ENCODE measurements around the gene ABCB9.
A peak's percentile ranks its signal among the peaks of the same experiment; 100 is the strongest.

The ABCB9 gene

DNA sequence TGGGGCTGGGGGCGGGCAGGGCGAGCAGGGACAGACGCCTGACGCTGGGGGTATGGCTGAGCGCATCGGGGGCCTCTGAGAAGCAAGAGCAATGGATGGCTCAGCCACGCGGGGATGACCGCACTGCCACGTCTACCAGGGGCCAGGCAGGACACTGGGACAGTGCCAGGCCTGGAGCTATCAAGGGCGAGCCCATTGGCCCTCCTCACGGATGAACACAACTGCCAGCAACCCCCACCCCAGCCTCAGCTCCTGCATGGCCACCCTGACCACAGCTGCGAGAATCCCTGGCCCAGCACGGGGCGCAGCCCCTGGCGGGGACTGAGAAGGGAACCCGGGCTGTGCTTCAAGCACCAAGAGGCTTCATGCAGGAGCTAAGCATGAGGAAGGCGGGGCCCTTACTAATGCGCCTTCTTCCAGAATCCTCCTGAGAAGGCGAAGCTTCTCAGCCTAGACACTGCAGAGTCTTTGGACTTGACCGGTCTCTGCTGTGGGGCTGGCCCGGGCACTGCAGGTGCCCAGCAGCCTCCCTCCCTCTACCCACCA is 23.7 kb upstream of the ABCB9 start:
- TF ChIP-seq POU2F2 (IDR thresholded peaks at IDR 0.05; ENCODE audit: low read depth, low read length) (no peak), POLR2AphosphoS5 (IDR thresholded peaks at IDR 0.05; ENCODE audit: low read depth, low read length) (no peak), PAX5 (IDR thresholded peaks at IDR 0.05; ENCODE audit: insufficient read depth, low read length, severe bottlenecking) (no peak), TAF1 (IDR thresholded peaks at IDR 0.05; ENCODE audit: low read depth, low read length) (no peak), SPI1 (IDR thresholded peaks at IDR 0.05; ENCODE audit: low read depth, low read length) (no peak), POLR2A (IDR thresholded peaks at IDR 0.05; ENCODE audit: low read depth, low read length) (no peak)
- FAIRE-seq (no peak), DNase-seq (ENCODE audit: insufficient read length, low spot score) (no peak)

DNA sequence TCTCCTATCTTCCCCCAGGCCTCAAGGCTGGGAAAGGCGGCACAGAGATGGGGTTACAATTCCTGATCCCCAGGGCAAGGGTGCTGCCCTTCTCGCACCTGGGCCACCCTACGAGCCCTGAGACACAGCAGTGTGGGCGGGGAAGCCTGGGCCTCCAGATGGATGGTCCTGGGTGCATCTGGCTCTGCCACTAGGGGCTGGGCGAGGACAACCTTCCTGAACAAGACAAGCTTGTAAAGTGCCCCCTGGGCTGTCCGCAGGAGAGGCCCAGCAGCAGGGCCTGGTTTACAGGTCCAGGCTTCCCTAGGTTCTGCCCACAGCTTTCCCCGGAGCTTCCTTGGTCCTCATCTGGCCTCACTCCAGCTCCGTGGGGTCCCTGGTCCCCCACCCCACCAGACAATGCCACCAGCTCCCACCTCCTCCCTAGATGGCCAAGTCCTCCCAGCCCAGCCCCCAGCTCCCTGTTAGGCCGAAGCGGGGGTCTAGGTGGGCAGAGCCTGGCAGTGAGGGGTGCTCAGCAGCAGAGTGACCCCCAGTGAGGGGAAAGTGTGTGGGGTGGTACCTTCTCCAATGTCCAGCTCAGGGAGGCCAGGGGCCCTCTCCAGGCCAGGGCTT is 23.1 kb upstream of the ABCB9 start:
- no peak for DNase-seq (ENCODE audit: insufficient read length, low spot score)
- TF ChIP-seq POU2F2 (IDR thresholded peaks at IDR 0.05; ENCODE audit: low read depth, low read length) (no peak), POLR2AphosphoS5 (IDR thresholded peaks at IDR 0.05; ENCODE audit: low read depth, low read length) (no peak), TAF1 (IDR thresholded peaks at IDR 0.05; ENCODE audit: low read depth, low read length) (no peak), POLR2A (IDR thresholded peaks at IDR 0.05; ENCODE audit: low read depth, low read length) (no peak), SPI1 (IDR thresholded peaks at IDR 0.05; ENCODE audit: low read depth, low read length) (no peak), PAX5 (IDR thresholded peaks at IDR 0.05; ENCODE audit: insufficient read depth, low read length, severe bottlenecking) (no peak)
- FAIRE-seq: no peak

DNA sequence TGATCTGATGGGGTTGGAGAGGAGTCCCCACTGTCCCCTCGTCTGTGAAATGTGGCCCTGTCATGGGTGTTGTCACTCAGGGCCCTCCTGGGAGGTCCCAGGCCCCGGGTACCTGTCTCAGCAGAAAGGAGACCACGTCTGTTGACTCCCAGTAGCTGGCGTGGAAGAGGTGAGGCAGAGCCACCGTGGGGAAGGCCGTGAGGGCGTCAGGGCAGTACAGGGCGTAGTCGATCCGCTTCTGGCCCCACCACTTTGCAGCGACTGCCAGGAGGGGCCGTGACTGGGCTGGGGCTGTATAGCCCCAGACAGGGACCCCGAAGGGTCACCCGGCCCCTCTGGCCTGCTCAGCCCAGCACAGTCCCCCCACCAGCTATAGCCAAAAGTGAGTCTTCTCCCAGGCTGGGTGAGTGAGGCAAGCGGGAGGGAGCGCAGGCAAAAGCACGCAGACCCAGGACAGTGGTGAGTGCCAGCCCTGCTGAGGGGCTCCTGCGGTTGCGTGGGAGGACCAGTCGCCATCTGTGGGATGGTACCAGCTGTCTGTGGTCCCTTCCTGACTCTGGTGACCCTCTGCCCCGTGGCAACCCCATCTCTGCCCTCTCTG is 22.4 kb upstream of the ABCB9 start:
- TF ChIP-seq PAX5 (IDR thresholded peaks at IDR 0.05; ENCODE audit: insufficient read depth, low read length, severe bottlenecking): no peak
- no peak for TF ChIP-seq POU2F2 (IDR thresholded peaks at IDR 0.05; ENCODE audit: low read depth, low read length)
- TF ChIP-seq POLR2A (IDR thresholded peaks at IDR 0.05; ENCODE audit: low read depth, low read length): no peak
- no peak for TF ChIP-seq TAF1 (IDR thresholded peaks at IDR 0.05; ENCODE audit: low read depth, low read length)
- no peak for TF ChIP-seq POLR2AphosphoS5 (IDR thresholded peaks at IDR 0.05; ENCODE audit: low read depth, low read length)
- no peak for TF ChIP-seq SPI1 (IDR thresholded peaks at IDR 0.05; ENCODE audit: low read depth, low read length)
- FAIRE-seq (no peak), DNase-seq (ENCODE audit: insufficient read length, low spot score) (no peak)

DNA sequence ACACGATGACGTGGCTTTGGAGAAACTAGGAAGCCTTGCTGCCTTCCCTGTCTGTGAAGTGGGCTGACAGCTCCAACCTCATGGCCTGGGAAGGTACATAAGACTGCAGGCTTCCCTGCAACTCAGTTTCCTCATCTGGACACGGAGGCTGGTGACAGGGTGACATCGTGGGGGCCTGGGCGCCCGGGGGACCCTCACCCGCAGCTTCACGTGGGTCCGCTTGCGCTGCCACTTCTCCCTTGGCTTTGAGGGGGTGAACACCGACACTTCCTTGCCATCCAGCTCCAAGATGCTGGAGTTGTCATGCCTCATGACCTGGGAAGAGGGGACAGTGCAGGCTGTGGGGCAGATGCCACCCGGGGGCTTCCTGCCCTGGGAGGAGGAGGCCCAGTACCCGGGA is 21.8 kb upstream of the ABCB9 start:
- TF ChIP-seq POLR2A (IDR thresholded peaks at IDR 0.05; ENCODE audit: low read depth, low read length) (no peak), POU2F2 (IDR thresholded peaks at IDR 0.05; ENCODE audit: low read depth, low read length) (no peak)

DNA sequence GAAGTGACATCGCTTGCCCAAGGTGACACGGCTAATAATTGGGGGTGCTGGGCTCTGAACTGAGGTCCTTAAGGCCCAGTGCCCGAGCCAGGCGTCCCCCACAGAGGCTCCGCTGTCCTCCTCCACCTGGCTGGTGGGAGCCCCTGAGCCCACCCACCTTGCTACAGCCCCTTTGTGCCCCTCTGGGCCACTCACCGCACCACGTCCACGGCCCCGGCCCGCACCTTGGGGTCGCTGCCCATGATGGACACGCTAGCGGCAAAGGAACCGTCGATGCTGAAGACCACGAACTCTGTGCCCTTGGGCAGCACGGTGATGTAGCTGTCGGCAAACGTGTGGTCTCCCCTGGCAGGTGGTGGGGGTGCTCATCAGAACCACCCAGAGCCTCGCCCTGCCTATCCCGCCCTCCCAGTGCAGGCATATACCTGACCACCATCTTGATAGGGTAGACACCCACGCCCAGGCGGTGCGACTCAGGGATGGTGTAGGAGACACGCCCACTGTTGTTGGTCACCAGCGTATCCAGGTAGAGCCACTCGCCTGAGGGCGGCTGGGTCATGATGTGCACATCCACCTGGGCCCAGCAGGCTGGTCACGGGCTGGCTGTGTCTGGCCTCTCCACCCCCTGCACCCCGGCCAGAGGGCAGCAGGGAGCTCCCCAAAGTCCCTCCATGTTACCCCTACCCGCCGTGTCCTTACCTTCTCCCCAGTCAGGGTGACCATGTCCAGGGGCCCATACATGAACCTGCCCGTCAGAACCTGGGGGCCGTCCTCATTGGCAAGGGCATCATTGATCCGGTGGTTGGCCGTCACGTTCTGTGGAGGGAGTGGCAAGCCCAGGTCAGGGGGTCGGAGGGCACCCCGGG is 21.1 kb upstream of the ABCB9 start:
- DNase-seq (ENCODE audit: insufficient read length, low spot score) (no peak), FAIRE-seq (no peak)
- TF ChIP-seq PAX5 (IDR thresholded peaks at IDR 0.05; ENCODE audit: insufficient read depth, low read length, severe bottlenecking) (no peak), POLR2A (IDR thresholded peaks at IDR 0.05; ENCODE audit: low read depth, low read length) (no peak), SPI1 (IDR thresholded peaks at IDR 0.05; ENCODE audit: low read depth, low read length) (no peak), POU2F2 (IDR thresholded peaks at IDR 0.05; ENCODE audit: low read depth, low read length) (no peak)

More for the DNA sequence above, 21.8 kb upstream of the ABCB9 start:
- no peak for DNase-seq (ENCODE audit: insufficient read length, low spot score)
- no peak for FAIRE-seq

DNA sequence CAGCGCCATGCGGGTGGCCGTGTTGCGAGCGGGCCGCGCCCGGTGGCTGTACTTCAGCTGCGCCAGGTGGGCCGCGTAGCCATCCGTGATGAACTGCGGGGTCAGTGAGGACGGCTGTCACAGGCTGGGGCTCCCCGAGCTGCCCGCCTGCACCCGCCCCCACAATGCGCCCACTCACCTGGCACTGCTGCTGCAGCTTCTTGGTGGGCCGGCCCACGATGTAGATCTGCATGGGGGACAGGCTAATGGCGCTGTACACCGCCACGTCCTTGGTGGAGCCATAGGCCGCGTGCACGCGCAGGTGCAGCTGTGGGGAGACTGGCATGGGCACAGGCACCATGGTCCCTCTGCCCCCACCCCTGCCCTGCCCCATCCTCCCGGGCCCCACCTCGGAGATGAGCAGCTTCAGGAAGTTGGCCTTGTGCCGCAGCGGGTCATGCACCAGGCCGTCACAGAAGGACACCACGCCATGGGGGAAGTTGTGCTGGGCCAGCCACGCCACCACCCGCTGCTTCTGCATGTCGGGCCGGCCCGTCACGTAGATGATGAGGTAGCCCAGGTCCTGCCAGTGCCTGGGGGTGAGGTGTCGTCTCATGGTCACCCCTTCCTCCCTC is 20.1 kb upstream of the ABCB9 start:
- TF ChIP-seq POLR2AphosphoS5 (IDR thresholded peaks at IDR 0.05; ENCODE audit: low read depth, low read length) (no peak), POU2F2 (IDR thresholded peaks at IDR 0.05; ENCODE audit: low read depth, low read length) (no peak), PAX5 (IDR thresholded peaks at IDR 0.05; ENCODE audit: insufficient read depth, low read length, severe bottlenecking) (no peak), SPI1 (IDR thresholded peaks at IDR 0.05; ENCODE audit: low read depth, low read length) (no peak), POLR2A (IDR thresholded peaks at IDR 0.05; ENCODE audit: low read depth, low read length) (no peak), TAF1 (IDR thresholded peaks at IDR 0.05; ENCODE audit: low read depth, low read length) (no peak)
- DNase-seq (ENCODE audit: insufficient read length, low spot score) (no peak), FAIRE-seq (no peak)

DNA sequence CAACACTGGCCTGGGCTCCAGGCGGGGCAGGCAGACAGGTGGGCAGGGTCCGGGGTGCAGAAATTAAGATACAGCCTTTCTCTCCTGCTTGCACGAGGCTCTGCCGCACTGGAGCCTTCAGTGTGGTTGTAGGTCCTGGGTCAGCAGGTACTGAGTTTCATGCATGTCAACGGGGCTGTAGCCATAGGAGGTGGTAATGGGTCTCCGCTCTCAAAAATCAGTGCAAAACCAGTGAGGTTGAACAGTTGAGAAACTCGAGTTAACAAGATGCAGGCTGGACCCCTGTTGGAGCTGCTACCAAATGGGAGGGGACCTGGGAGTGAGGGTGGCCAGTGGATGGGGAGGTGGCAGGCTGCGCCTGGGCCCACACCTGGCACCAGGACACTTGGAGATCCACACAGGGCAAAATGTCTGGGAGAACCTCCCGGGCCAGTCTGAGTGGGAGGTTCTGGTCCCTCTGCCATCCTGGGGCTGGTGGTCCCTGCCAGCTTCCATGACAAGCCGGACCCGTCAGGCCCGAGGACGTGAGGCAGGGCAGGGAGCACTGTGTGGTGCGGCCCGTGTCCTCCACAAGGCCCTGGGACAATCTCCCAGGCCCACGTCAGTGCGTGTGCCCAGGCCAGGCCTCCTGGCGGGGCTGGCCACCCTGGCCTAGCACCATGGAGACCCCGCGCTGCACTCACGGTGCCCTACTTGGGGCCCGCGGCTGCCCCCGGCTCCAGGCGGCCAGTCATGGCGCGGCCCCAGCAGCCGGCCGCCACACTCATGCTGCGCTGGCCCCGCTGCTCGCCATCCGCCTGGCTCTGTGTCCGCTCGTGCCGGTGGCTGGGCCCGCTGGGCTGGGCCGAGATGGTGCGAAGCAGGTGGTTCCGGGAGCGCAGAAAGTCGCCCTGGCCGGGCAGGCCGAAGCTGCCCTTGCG is 19.3 kb upstream of the ABCB9 start:
- TF ChIP-seq SPI1 (IDR thresholded peaks at IDR 0.05; ENCODE audit: low read depth, low read length) (no peak), PAX5 (IDR thresholded peaks at IDR 0.05; ENCODE audit: insufficient read depth, low read length, severe bottlenecking) (no peak), TAF1 (IDR thresholded peaks at IDR 0.05; ENCODE audit: low read depth, low read length) (no peak), POU2F2 (IDR thresholded peaks at IDR 0.05; ENCODE audit: low read depth, low read length) (no peak), POLR2AphosphoS5 (IDR thresholded peaks at IDR 0.05; ENCODE audit: low read depth, low read length) (no peak), POLR2A (IDR thresholded peaks at IDR 0.05; ENCODE audit: low read depth, low read length) (no peak)
- FAIRE-seq: no peak
- no peak for DNase-seq (ENCODE audit: insufficient read length, low spot score)

DNA sequence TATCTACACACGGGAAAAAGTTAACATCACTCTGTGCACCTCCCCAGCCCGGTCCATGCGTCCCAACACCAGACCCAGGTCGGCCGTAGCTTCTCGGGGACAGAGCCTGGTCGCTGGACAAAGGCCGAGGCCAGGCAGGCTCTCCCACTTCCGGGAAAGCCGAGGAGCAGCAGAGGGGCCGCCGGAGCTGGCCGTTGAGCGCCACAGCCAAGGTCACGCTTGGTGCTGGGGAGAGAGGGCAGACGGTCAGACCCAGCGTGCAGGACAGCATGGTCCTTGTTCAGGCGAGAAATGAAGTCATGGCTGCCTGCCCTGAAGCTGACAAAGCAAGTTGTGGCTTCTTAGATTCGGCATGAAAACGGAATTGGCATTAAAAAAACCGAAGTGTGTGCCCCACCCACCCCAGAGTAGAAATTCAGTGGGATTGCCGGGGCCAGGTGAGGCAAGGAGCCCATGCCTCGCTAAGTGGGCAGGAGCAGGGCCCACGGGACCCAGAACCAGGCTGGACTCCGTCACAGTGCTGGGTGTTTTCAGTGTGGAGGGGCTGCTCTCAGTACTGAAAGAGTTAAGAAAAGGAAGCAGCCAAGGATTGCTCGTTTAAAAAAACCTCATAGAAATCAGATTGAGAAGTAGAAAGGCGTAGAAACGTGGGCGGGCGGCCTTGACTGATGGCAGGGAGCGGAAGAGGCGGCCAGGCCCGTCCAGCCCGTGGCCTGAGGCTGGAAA is 18.5 kb upstream of the ABCB9 start:
- TF ChIP-seq POLR2A (IDR thresholded peaks at IDR 0.05; ENCODE audit: low read depth, low read length) (no peak; the same call in 1 of the 2 replicates), POU2F2 (IDR thresholded peaks at IDR 0.05; ENCODE audit: low read depth, low read length) (no peak)
- DNase-seq (ENCODE audit: insufficient read length, low spot score) (no peak), FAIRE-seq (peak; percentile 40)

All from GM12891 (cell line).